BLaER1 (cell line): ENCODE measurements around the gene SKI.

ENCODE experiments used
- H3K27ac ChIP-seq: shearing (Covaris generic); formaldehyde crosslinking; 2 replicates; pipeline ENCODE4 v1.8.1; 2022
- H3K27me3 ChIP-seq: shearing (Covaris generic); formaldehyde crosslinking; 2 replicates; pipeline ENCODE4 v1.8.1; 2022
- H3K36me3 ChIP-seq: shearing (Covaris generic); formaldehyde crosslinking; 2 replicates; pipeline ENCODE4 v1.8.1; 2022
- H3K4me1 ChIP-seq: shearing (Covaris generic); formaldehyde crosslinking; 2 replicates; pipeline ENCODE4 v1.8.1; 2022
- H3K4me2 ChIP-seq: shearing (Covaris generic); formaldehyde crosslinking; 2 replicates; pipeline ENCODE4 v1.8.1; 2022
- H3K4me3 ChIP-seq: shearing (Covaris generic); formaldehyde crosslinking; 2 replicates; pipeline ENCODE4 v1.8.1; 2022
- H3K9ac ChIP-seq: shearing (Covaris generic); formaldehyde crosslinking; 2 replicates; pipeline ENCODE4 v1.8.1; 2022
- H3K9me3 ChIP-seq: shearing (Covaris generic); formaldehyde crosslinking; 2 replicates; pipeline ENCODE4 v1.8.1; 2022
- H4K20me1 ChIP-seq: shearing (Covaris generic); formaldehyde crosslinking; 2 replicates; pipeline ENCODE4 v1.8.1; 2022
- Cebpa-rat ChIP-seq: shearing (Covaris generic); IDR thresholded peaks from 2 replicates; pipeline ENCODE4 v1.8.1; 2022

The SKI gene

GRCh38 chr1:2340086-2340917 lies 112.2 kb downstream of the SKI start:
- no peaks in the 10 kb centered on the region; the same call in 1 of the 2 replicates for H4K20me1 ChIP-seq
- peaks cover 9% of the 10 kb centered on the region for H3K27me3 ChIP-seq
- H3K4me3 ChIP-seq = no peak overlapping the region
- no peak overlapping the region for H3K4me2 ChIP-seq
- no peak for TF ChIP-seq Cebpa-rat
- no peaks in the 10 kb centered on the region for H3K9me3 ChIP-seq
- H3K36me3 ChIP-seq = no peaks in the 10 kb centered on the region
- no peak overlapping the region for H3K27ac ChIP-seq
- H3K4me1 ChIP-seq = peaks cover 22% of the 10 kb centered on the region
- no peak overlapping the region for H3K9ac ChIP-seq

GRCh38 chr1:2340918-2341254 lies 112.8 kb downstream of the SKI start:
- no peak overlapping the region for H3K27ac ChIP-seq
- no peaks in the 10 kb centered on the region for H3K36me3 ChIP-seq
- H4K20me1 ChIP-seq = no peaks in the 10 kb centered on the region; the same call in 1 of the 2 replicates
- no peak for TF ChIP-seq Cebpa-rat
- H3K27me3 ChIP-seq = peaks cover 9% of the 10 kb centered on the region
- H3K9me3 ChIP-seq = no peaks in the 10 kb centered on the region
- H3K4me3 ChIP-seq = no peak overlapping the region
- peaks cover 19% of the 10 kb centered on the region for H3K4me1 ChIP-seq
- no peak overlapping the region for H3K9ac ChIP-seq
- H3K4me2 ChIP-seq = no peak overlapping the region

GRCh38 chr1:2341706-2342383 lies 113.7 kb downstream of the SKI start:
- Histone ChIP-seq H3K27ac (no peak overlapping the region), H3K9me3 (no peaks in the 10 kb centered on the region), H3K27me3 (peaks cover 9% of the 10 kb centered on the region), H4K20me1 (no peaks in the 10 kb centered on the region), H3K4me1 (peaks cover 10% of the 10 kb centered on the region), H3K9ac (no peak overlapping the region), H3K36me3 (no peaks in the 10 kb centered on the region), H3K4me3 (no peak overlapping the region), H3K4me2 (no peak overlapping the region)
- TF ChIP-seq Cebpa-rat = no peak

GRCh38 chr1:2342384-2343022 lies 114.4 kb downstream of the SKI start:
- Histone ChIP-seq H3K4me3 (no peak overlapping the region), H3K27ac (no peak overlapping the region), H3K36me3 (no peaks in the 10 kb centered on the region), H3K4me2 (no peak overlapping the region), H3K9ac (no peak overlapping the region), H4K20me1 (no peaks in the 10 kb centered on the region), H3K4me1 (peaks cover 9% of the 10 kb centered on the region; the same call in 1 of the 2 replicates), H3K27me3 (peaks cover 9% of the 10 kb centered on the region), H3K9me3 (no peaks in the 10 kb centered on the region)
- no peak for TF ChIP-seq Cebpa-rat

GRCh38 chr1:2343023-2343935 lies 115.2 kb downstream of the SKI start:
- no peak overlapping the region for H3K4me3 ChIP-seq
- H3K36me3 ChIP-seq = no peaks in the 10 kb centered on the region
- peaks cover 9% of the 10 kb centered on the region; the same call in 1 of the 2 replicates for H3K4me1 ChIP-seq
- peak overlapping the region; percentile 28; the same call in 1 of the 2 replicates for H3K4me2 ChIP-seq
- H3K27me3 ChIP-seq = peaks cover 9% of the 10 kb centered on the region
- H3K27ac ChIP-seq = peak overlapping the region; percentile 44; the same call in 1 of the 2 replicates
- no peak for TF ChIP-seq Cebpa-rat
- H4K20me1 ChIP-seq = no peaks in the 10 kb centered on the region
- no peaks in the 10 kb centered on the region for H3K9me3 ChIP-seq
- peak overlapping the region; percentile 50; the same call in 1 of the 2 replicates for H3K9ac ChIP-seq

GRCh38 chr1:2344121-2344681 lies 116.1 kb downstream of the SKI start:
- 0 out of 2 replicates have a peak, but pooled peaks cover under 1% of the 10 kb centered on the region for H3K27me3 ChIP-seq
- H3K4me1 ChIP-seq = peaks cover 9% of the 10 kb centered on the region; the same call in 1 of the 2 replicates
- H4K20me1 ChIP-seq = no peaks in the 10 kb centered on the region
- no peak for TF ChIP-seq Cebpa-rat
- no peaks in the 10 kb centered on the region for H3K36me3 ChIP-seq
- H3K9me3 ChIP-seq = no peaks in the 10 kb centered on the region
- no peak overlapping the region for H3K4me3 ChIP-seq
- no peak overlapping the region for H3K4me2 ChIP-seq
- H3K27ac ChIP-seq = no peak overlapping the region
- no peak overlapping the region for H3K9ac ChIP-seq

GRCh38 chr1:2344744-2345296 lies 116.7 kb downstream of the SKI start:
- no peak for TF ChIP-seq Cebpa-rat
- Histone ChIP-seq H3K36me3 (no peaks in the 10 kb centered on the region), H3K4me3 (no peak overlapping the region), H3K27ac (no peak overlapping the region), H4K20me1 (no peaks in the 10 kb centered on the region), H3K4me2 (no peak overlapping the region), H3K27me3 (no peaks in the 10 kb centered on the region), H3K9ac (no peak overlapping the region), H3K4me1 (peaks cover 9% of the 10 kb centered on the region; the same call in 1 of the 2 replicates), H3K9me3 (no peaks in the 10 kb centered on the region)

GRCh38 chr1:2345297-2346075 lies 117.4 kb downstream of the SKI start:
- no peaks in the 10 kb centered on the region for H3K36me3 ChIP-seq
- no peak overlapping the region for H3K4me3 ChIP-seq
- H3K9ac ChIP-seq = no peak overlapping the region
- no peaks in the 10 kb centered on the region for H3K27me3 ChIP-seq
- no peak overlapping the region for H3K4me2 ChIP-seq
- no peak for TF ChIP-seq Cebpa-rat
- no peak overlapping the region for H3K27ac ChIP-seq
- H3K4me1 ChIP-seq = peaks cover 9% of the 10 kb centered on the region; the same call in 1 of the 2 replicates
- no peaks in the 10 kb centered on the region for H3K9me3 ChIP-seq
- no peaks in the 10 kb centered on the region for H4K20me1 ChIP-seq
